Measurements from ENCODE around the gene USP48. TPM values are rescaled to one million over a fixed set of nuclear protein-coding genes. Genes with fewer than 3 reads are reported as not detected.

USP48 gene
- total RNA-seq = 86.3 and 97.3 TPM in 2 replicates

- peak within 1 kb of the TSS; percentile 100 for H3K27ac Mint-ChIP-seq
- CTCF ChIA-PET = interaction anchor here (0.7 to 1.7 kb wide), 6 partner anchors 8 to 114 kb away, joined by 3 to 10 read pairs (median 3); partner anchors contain the start of gene RAP1GAP
- DNase-seq (peak; percentile 97), ATAC-seq (ENCODE audit: low read depth) (peak; percentile 78)
- no peaks in the 10 kb centered on the region for H3K9me3 Mint-ChIP-seq
- H3K4me3 Mint-ChIP-seq = peak within 1 kb of the TSS; percentile 90
- no peak for TF ChIP-seq CTCF (IDR thresholded peaks at IDR 0.05)
- POLR2A ChIA-PET = interaction anchor here (0.5 to 4.7 kb wide), 19 partner anchors 8 to 1122 kb away, joined by 3 to 96 read pairs (median 5); partner anchors contain the start of genes CDC42, DDOST and ZBTB40
- peaks cover 18% of the 10 kb centered on the region for H3K36me3 Mint-ChIP-seq (ENCODE audit: low read depth)
- H3K27me3 Mint-ChIP-seq = no peaks in the 10 kb centered on the region
- intact Hi-C loops (cut with micrococcal nuclease) = loop anchor here (1.0 to 5.0 kb wide), 10 partner anchors 21 to 1384 kb away; partner anchors contain the start of genes CDC42, ECE1, HP1BP3 and LUZP1
- peaks cover 30% of the 10 kb centered on the region for H3K4me1 Mint-ChIP-seq
These were observed at the start of gene USP48 for GRCh38 chr1:21782868-21783678. Gene USP48 (minus strand): TSS chr1:21783149. CDS start chr1:21782957, 192 bp downstream.

GRCh38 chr1:21831454-21831970, 48.6 kb upstream of the USP48 start:
- H3K36me3 Mint-ChIP-seq (ENCODE audit: low read depth) = peaks cover 29% of the 10 kb centered on the region
- no peak overlapping the region for H3K27ac Mint-ChIP-seq
- POLR2A ChIA-PET = no interaction called here
- H3K4me3 Mint-ChIP-seq = no peak overlapping the region
- CTCF ChIA-PET = no interaction called here
- no peak for DNase-seq
- H3K27me3 Mint-ChIP-seq = no peaks in the 10 kb centered on the region
- peaks cover 19% of the 10 kb centered on the region for H3K9me3 Mint-ChIP-seq
- no peak for TF ChIP-seq CTCF (IDR thresholded peaks at IDR 0.05)
- H3K4me1 Mint-ChIP-seq = no peaks in the 10 kb centered on the region
- intact Hi-C loops (cut with micrococcal nuclease) = no loop called here
- no peak for ATAC-seq (ENCODE audit: low read depth)

DNA sequence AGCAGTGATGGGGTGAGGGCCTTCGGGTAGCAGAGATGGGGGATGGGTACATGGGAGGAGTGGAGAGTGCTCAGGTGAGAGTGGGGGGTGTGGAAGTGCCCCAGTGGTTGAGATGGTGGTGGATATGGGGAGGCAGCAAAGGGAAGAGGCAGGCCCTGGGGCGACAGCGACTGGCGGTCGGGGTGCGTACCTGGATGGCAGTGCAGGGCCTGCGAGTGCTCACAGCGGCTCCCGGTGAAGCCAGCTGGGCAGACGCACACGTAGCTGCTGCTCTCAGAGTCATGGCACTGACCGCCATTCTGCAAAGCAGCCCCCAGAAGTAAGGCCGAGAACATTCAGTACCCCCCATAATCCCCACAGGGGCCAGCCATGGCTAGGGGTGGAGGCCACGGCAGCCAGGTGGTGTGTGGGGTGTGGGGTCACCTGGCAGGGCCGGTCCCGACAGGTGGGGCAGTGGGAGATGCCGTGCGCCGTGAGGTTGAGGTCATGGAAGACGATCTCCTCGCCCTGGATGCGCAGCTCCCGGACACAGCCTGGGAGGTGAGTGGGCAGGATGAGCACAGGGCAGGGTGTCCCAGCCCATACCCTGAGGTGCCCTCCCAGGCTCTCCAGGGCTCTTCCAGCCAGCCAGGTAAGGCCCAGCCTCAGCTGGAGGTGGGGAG, 48.0 kb upstream of the USP48 start:
- no peak for ATAC-seq (ENCODE audit: low read depth)
- H3K4me1 Mint-ChIP-seq = no peaks in the 10 kb centered on the region
- H3K27ac Mint-ChIP-seq = no peak overlapping the region
- ChIA-PET POLR2A (no interaction called here), CTCF (no interaction called here)
- intact Hi-C loops (cut with micrococcal nuclease) = no loop called here
- no peak for TF ChIP-seq CTCF (IDR thresholded peaks at IDR 0.05)
- peaks cover 19% of the 10 kb centered on the region for H3K9me3 Mint-ChIP-seq
- no peak overlapping the region for H3K4me3 Mint-ChIP-seq
- DNase-seq = no peak
- peaks cover 29% of the 10 kb centered on the region for H3K36me3 Mint-ChIP-seq (ENCODE audit: low read depth)
- no peaks in the 10 kb centered on the region for H3K27me3 Mint-ChIP-seq

DNA sequence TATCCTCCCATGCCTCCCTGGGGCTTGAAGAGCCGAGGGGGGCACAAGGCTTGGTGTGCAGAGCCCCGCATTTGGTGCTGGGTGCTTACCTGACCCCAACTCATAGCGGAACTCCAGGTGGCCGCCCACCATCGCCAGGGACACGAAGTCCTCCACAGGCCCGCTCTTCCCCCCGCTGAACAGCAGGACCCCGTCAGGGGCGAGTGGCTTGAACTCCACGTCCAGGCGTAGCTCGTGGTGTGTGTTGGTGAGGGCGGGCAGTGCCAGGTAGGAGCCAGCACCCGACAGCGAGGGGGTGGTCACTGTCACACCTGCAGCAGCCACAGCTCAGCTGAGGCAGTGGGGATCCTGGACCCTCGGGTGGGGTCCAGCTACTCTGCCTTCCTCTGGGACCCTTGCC, 46.3 kb upstream of the USP48 start:
- ChIA-PET POLR2A (no interaction called here), CTCF (no interaction called here)
- H3K27ac Mint-ChIP-seq = no peak overlapping the region
- H3K4me3 Mint-ChIP-seq = no peak overlapping the region
- no peak for TF ChIP-seq CTCF (IDR thresholded peaks at IDR 0.05)
- DNase-seq (no peak), ATAC-seq (ENCODE audit: low read depth) (no peak)
- H3K4me1 Mint-ChIP-seq = no peaks in the 10 kb centered on the region
- intact Hi-C loops (cut with micrococcal nuclease) = no loop called here
- H3K36me3 Mint-ChIP-seq (ENCODE audit: low read depth) = peaks cover 17% of the 10 kb centered on the region
- peaks cover 10% of the 10 kb centered on the region for H3K9me3 Mint-ChIP-seq
- H3K27me3 Mint-ChIP-seq = no peaks in the 10 kb centered on the region
